H1 (cell line): ENCODE measurements around the gene SPC25. TPM values are rescaled to one million over a fixed set of nuclear protein-coding genes. Genes with fewer than 3 reads are reported as not detected.

Experiments
- CTCF ChIA-PET: fragments of 300-600 bp; sonication (Branson Sonifier 250); formaldehyde crosslinking; loops from one replicate; lab custom pipeline; 2021; ENCODE audit not compliant: partially characterized antibody; lab: Charles Lee
- POLR2A ChIA-PET: fragments of 300-600 bp; sonication (Branson Sonifier 250); formaldehyde crosslinking; loops from one replicate; lab custom pipeline; 2021; ENCODE audit warnings: inconsistent platforms; ENCODE audit not compliant: partially characterized antibody; lab: Charles Lee
- DNase-seq, 2 experiments: peaks; one replicate each; pipeline versions ENCODE4 v3.0.0 to v3.0.0-alpha.2; 2010 to 2022; ENCODE audit warnings: low spot score in 2 of 2, low read depth in 1 of 2, mixed read lengths in 1 of 2
- FAIRE-seq: peaks from 2 replicates; lab custom pipeline; 2011; peaks lifted over from hg19 to GRCh38; lab: Jason Lieb, UNC
- H2AFZ ChIP-seq: 2 replicates; pipeline ENCODE4 v1.8.1; 2012; ENCODE audit warnings: low read length, inconsistent platforms
- H2AK5ac ChIP-seq: 2 replicates; pipeline ENCODE4 v1.6.1; 2013; ENCODE audit warnings: low read depth, low read length
- H2BK120ac ChIP-seq: replicated peaks from 2 replicates; pipeline ENCODE3; 2013; ENCODE audit warnings: low read depth, low read length, inconsistent platforms
- H2BK12ac ChIP-seq: 2 replicates; pipeline ENCODE4 v1.6.1; 2013; ENCODE audit warnings: low read depth, low read length
- H2BK15ac ChIP-seq: 2 replicates; pipeline ENCODE4 v1.6.1; 2013; ENCODE audit warnings: low read length
- H2BK20ac ChIP-seq: 2 replicates; pipeline ENCODE4 v1.6.1; 2013; ENCODE audit warnings: low read length
- H2BK5ac ChIP-seq: 2 replicates; pipeline ENCODE4 v1.6.1; 2013; ENCODE audit warnings: low read depth, low read length
- H3K14ac ChIP-seq: 2 replicates; pipeline ENCODE4 v1.6.1; 2013; ENCODE audit warnings: inconsistent platforms; ENCODE audit not compliant: insufficient read length
- H3K18ac ChIP-seq: 2 replicates; pipeline ENCODE4 v1.6.1; 2013; ENCODE audit warnings: low read length; ENCODE audit errors: extremely low read depth
- H3K23ac ChIP-seq: 2 replicates; pipeline ENCODE4 v1.6.1; 2013; ENCODE audit warnings: inconsistent platforms; ENCODE audit not compliant: insufficient read length
- H3K23me2 ChIP-seq: 2 replicates; pipeline ENCODE4 v1.6.1; 2013; ENCODE audit warnings: low read depth, low read length
- H3K27ac ChIP-seq: 2 replicates; pipeline ENCODE4 v1.6.1; 2011; ENCODE audit warnings: low read depth, low read length, inconsistent platforms
- H3K27me3 ChIP-seq, 4 experiments: replicated peaks in 1 of 4; 1 replicate in 1 of 4; 2 replicates in 3 of 4; pipeline versions ENCODE4 v1.6.1 to v1.8.1; 2011 to 2013; ENCODE audit warnings: low read length in 3 of 4, mild to moderate bottlenecking in 3 of 4, inconsistent platforms in 2 of 4, mixed read lengths in 2 of 4, moderate library complexity in 1 of 4; ENCODE audit not compliant: control insufficient read depth in 3 of 4, insufficient read depth in 3 of 4; ENCODE audit errors: extremely low read depth in 1 of 4
- H3K36me3 ChIP-seq, 4 experiments: 2 replicates each; pipeline versions ENCODE4 v1.6.1 to v1.8.1; 2011 to 2013; ENCODE audit warnings: mild to moderate bottlenecking in 4 of 4, low read length in 3 of 4, moderate library complexity in 2 of 4, control low read depth in 1 of 4, inconsistent platforms in 1 of 4; ENCODE audit not compliant: insufficient read depth in 4 of 4, control insufficient read depth in 2 of 4
- H3K4ac ChIP-seq: replicated peaks from 2 replicates; pipeline ENCODE3; 2013; ENCODE audit warnings: low read length, low read depth, mixed read lengths, inconsistent platforms; ENCODE audit not compliant: insufficient read length
- H3K4me1 ChIP-seq, 4 experiments: replicated peaks in 1 of 4; 1 replicate in 1 of 4; 2 replicates in 3 of 4; pipeline versions ENCODE4 v1.6.1 to v1.8.1; 2011 to 2013; ENCODE audit warnings: low read length in 3 of 4, inconsistent platforms in 2 of 4, mixed read lengths in 1 of 4; ENCODE audit not compliant: insufficient read depth in 4 of 4, control insufficient read depth in 3 of 4
- H3K4me2 ChIP-seq, 2 experiments: 2 replicates each; pipeline versions ENCODE4 v1.6.1 to v1.8.1; 2011 to 2013; ENCODE audit warnings: low read depth in 2 of 2, low read length in 2 of 2, control low read depth in 1 of 2, inconsistent platforms in 1 of 2, mild to moderate bottlenecking in 1 of 2; ENCODE audit not compliant: insufficient read depth in 1 of 2
- H3K4me3 ChIP-seq, 4 experiments: fragments of 200-600, 300-600 bp in 1 of 4; sonication (generic), shearing (Covaris generic), sonication (Bioruptor Twin) in 1 of 4; 2 replicates each; pipeline versions ENCODE4 v1.5.1 to v1.8.1; 2011 to 2016; ENCODE audit warnings: low read length in 4 of 4, low read depth in 3 of 4, control low read depth in 2 of 4, inconsistent platforms in 2 of 4, mild to moderate bottlenecking in 2 of 4, mixed read lengths in 1 of 4, moderate library complexity in 1 of 4; ENCODE audit not compliant: insufficient read depth in 2 of 4; ENCODE audit errors: extremely low read depth in 1 of 4
- H3K56ac ChIP-seq: replicated peaks from 2 replicates; pipeline ENCODE3; 2013; ENCODE audit warnings: low read depth, mild to moderate bottlenecking, mixed read lengths, low read length, inconsistent platforms; ENCODE audit not compliant: insufficient read length
- H3K79me1 ChIP-seq: 2 replicates; pipeline ENCODE4 v1.6.1; 2013; ENCODE audit warnings: low read depth, low read length, control low read depth
- H3K79me2 ChIP-seq, 2 experiments: 2 replicates each; pipeline versions ENCODE4 v1.6.1 to v1.8.1; 2012 to 2013; ENCODE audit warnings: low read length in 2 of 2, mild to moderate bottlenecking in 2 of 2, inconsistent platforms in 1 of 2; ENCODE audit not compliant: insufficient read depth in 2 of 2, control insufficient read depth in 1 of 2
- H3K9ac ChIP-seq, 4 experiments: replicated peaks in 1 of 4; 1 replicate in 1 of 4; 2 replicates in 3 of 4; pipeline versions ENCODE4 v1.6.1 to v1.8.1; 2011 to 2013; ENCODE audit warnings: low read depth in 3 of 4, low read length in 3 of 4, control low read depth in 2 of 4, mild to moderate bottlenecking in 2 of 4, moderate library complexity in 2 of 4, inconsistent platforms in 1 of 4; ENCODE audit errors: extremely low read depth in 1 of 4
- H3K9me3 ChIP-seq, 2 experiments: 2 replicates each; pipeline versions ENCODE4 v1.6.1 to v1.8.1; 2012 to 2013; ENCODE audit warnings: mild to moderate bottlenecking in 2 of 2, moderate library complexity in 2 of 2, control low read depth in 1 of 2, inconsistent platforms in 1 of 2, low read depth in 1 of 2, low read length in 1 of 2, mixed read lengths in 1 of 2; ENCODE audit not compliant: insufficient read depth in 2 of 2
- H4K20me1 ChIP-seq, 2 experiments: replicated peaks in 1 of 2; 2 replicates each; pipeline versions ENCODE3 to v1.8.1; 2011 to 2013; ENCODE audit warnings: inconsistent platforms in 2 of 2, low read length in 2 of 2, mild to moderate bottlenecking in 1 of 2; ENCODE audit not compliant: insufficient read depth in 2 of 2, control insufficient read depth in 1 of 2
- H4K5ac ChIP-seq: 2 replicates; pipeline ENCODE4 v1.6.1; 2013; ENCODE audit warnings: low read length, low read depth, mixed read lengths, inconsistent platforms; ENCODE audit not compliant: insufficient read length
- H4K8ac ChIP-seq: 2 replicates; pipeline ENCODE4 v1.8.0; 2013; ENCODE audit warnings: mild to moderate bottlenecking, moderate library complexity, low read length, inconsistent platforms; ENCODE audit not compliant: insufficient read depth; ENCODE audit errors: extremely low read depth
- H4K91ac ChIP-seq: replicated peaks from 2 replicates; pipeline ENCODE3; 2013; ENCODE audit warnings: low read length, mixed read lengths, inconsistent platforms; ENCODE audit not compliant: insufficient read length
- ATF2 ChIP-seq: IDR thresholded peaks from 2 replicates; pipeline ENCODE4 v1.6.1; 2012; ENCODE audit warnings: low read length, inconsistent platforms
- CTCF ChIP-seq, 3 experiments: IDR thresholded peaks; 1 replicate in 2 of 3; 2 replicates in 1 of 3; pipeline versions ENCODE4 v1.5.1 to v1.6.1; 2011; ENCODE audit warnings: low read length in 3 of 3, mild to moderate bottlenecking in 3 of 3, inconsistent platforms in 2 of 3, low read depth in 1 of 3, moderate library complexity in 1 of 3; ENCODE audit not compliant: insufficient read depth in 1 of 3; ENCODE audit errors: control extremely low read depth in 1 of 3
- KDM1A ChIP-seq: fragments of 200-600, 300-600 bp; sonication (generic); IDR thresholded peaks from 2 replicates; pipeline ENCODE4 v1.7.1; 2016; ENCODE audit warnings: mild to moderate bottlenecking, low read length, borderline replicate concordance
- KDM5A ChIP-seq: fragments of 200-600 bp; IDR thresholded peaks from 2 replicates; pipeline ENCODE4 v1.7.1; 2012; ENCODE audit warnings: mild to moderate bottlenecking, low read length, inconsistent platforms, mixed read lengths
- RNF2 ChIP-seq: fragments of 200-900, 300-1000 bp; sonication (generic); IDR thresholded peaks from 2 replicates; pipeline ENCODE4 v1.7.1; 2016; ENCODE audit warnings: borderline replicate concordance, low read depth, mild to moderate bottlenecking, antibody characterized with exemption, low read length; ENCODE audit not compliant: poor library complexity, severe bottlenecking; ENCODE audit errors: missing control alignments
- RXRA ChIP-seq: IDR thresholded peaks from 2 replicates; pipeline ENCODE4 v1.6.1; 2011; ENCODE audit warnings: low read depth, mild to moderate bottlenecking, low read length, moderate library complexity; ENCODE audit not compliant: insufficient read depth
- WGBS, 2 experiments: shearing (Covaris generic) in 1 of 2; methylation state at CpG; one replicate each; pipeline versions ENCODE4 v1.1.6 to v1.1.7; 2013 to 2015; ENCODE audit warnings: low lambda C conversion rate in 2 of 2, mixed read lengths in 2 of 2, inconsistent platforms in 1 of 2, low coverage in 1 of 2, missing lambda C conversion rate in 1 of 2; ENCODE audit not compliant: insufficient replicate concordance in 2 of 2, insufficient coverage in 1 of 2, insufficient read length in 1 of 2; ENCODE audit errors: extremely low coverage in 1 of 2, missing lambda C conversion rate in 1 of 2; 5-methylcytosine and 5-hydroxymethylcytosine counted together
- polyA plus RNA-seq, 7 experiments: library from polyadenylated mRNA; depleted of rRNA in 3 of 7; stranded (reverse) in 5 of 7; unstranded in 2 of 7; fragments of >200 nt in 5 of 7; fragments of 200-250 nt in 2 of 7; gene quantifications; 1 replicate in 5 of 7; 2 replicates in 1 of 7; 4 replicates in 1 of 7; pipeline versions ENCODE4 v1.2.1 to v1.2.3, GENCODE V29; 2011 to 2013; ENCODE audit warnings: missing spikeins in 2 of 7, mixed read lengths in 2 of 7
- total RNA-seq: library from RNA; stranded (reverse); fragmentation: NEBNext Ultra II Directional; extraction: Animal tissue kit (Norgen Biotek cat#: 25700); gene quantifications from 2 replicates; pipeline ENCODE4 v1.2.1, GENCODE V29; 2021

The SPC25 gene
- total and polyA plus RNA-seq, 2 of the 8 experiments (the other 6 are each of a cell fraction or from before 2014, with no cell fraction given): 21.0 to 34.7 TPM

DNA sequence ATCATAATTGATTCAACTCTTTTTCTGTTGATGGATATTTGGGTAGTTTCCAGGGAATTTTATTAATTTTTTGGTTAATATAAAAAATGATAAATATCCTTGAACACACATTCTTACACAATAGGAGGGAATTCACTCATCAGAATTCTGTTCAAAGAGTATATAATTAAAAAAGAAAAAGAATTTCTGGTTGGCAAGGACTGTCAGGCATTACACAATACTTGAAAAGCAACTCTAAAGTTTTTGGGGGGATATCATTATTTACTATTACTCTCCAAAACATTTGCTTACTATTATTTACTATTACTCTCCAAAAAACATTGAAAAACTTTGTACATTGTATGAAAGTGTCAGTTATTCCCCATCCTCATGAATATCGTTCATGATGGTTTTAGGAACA, 48.8 kb upstream of the SPC25 start:
- Histone ChIP-seq H3K27me3 (no peaks in the 10 kb centered on the region), H3K4me3 (no peak overlapping the region), H4K91ac (no peak overlapping the region), H2BK15ac (no peak overlapping the region), H2BK5ac (no peak overlapping the region), H4K5ac (no peak overlapping the region), H3K4me2 (no peak overlapping the region), H3K23ac (no peak overlapping the region), H2AFZ (no peak overlapping the region), H3K56ac (no peak overlapping the region), H4K8ac (no peak overlapping the region), H4K20me1 (no peaks in the 10 kb centered on the region), H2BK120ac (no peak overlapping the region), H2AK5ac (no peak overlapping the region), H3K23me2 (no peaks in the 10 kb centered on the region), H3K79me2 (no peaks in the 10 kb centered on the region), H3K9me3 (no peaks in the 10 kb centered on the region), H3K36me3 (no peaks in the 10 kb centered on the region; a peak in 1 of 8 replicates), H3K9ac (no peak overlapping the region), H3K27ac (no peak overlapping the region), H3K14ac (no peak overlapping the region), H3K79me1 (no peaks in the 10 kb centered on the region), H3K4ac (no peak overlapping the region), H2BK12ac (no peak overlapping the region), H3K18ac (no peak overlapping the region), H3K4me1 (no peaks in the 10 kb centered on the region), H2BK20ac (no peak overlapping the region)
- CTCF ChIA-PET: interaction anchor here (1.0 to 3.8 kb wide), 3 partner anchors 9 to 22 kb away, joined by 4 to 32 read pairs (median 6); no protein-coding TSS in a partner anchor
- FAIRE-seq (no peak), DNase-seq (no peak)
- WGBS, 2 experiments: 89% methylated on average over 1 of the region's 1 CpG; no CpG with 5 or more reads in 1 of the 2 experiments
- POLR2A ChIA-PET: no interaction called here
- TF ChIP-seq ATF2 (no peak), RNF2 (no peak), RXRA (no peak), CTCF (IDR thresholded peaks at IDR 0.05; ENCODE audit: control extremely low read depth in 1 of 3, insufficient read depth in 1 of 3, low read depth in 1 of 3, low read length in 3 of 3) (no peak), KDM1A (no peak), KDM5A (no peak)
